Right atrium auricular region (tissue), 2 donors: ENCODE measurements around the gene IFNK. TPM values are rescaled to one million over a fixed set of nuclear protein-coding genes. Genes with fewer than 3 reads are reported as not detected.

Experiments used
- DNase-seq: peaks from one replicate; pipeline ENCODE4 v3.0.0-alpha.2; 2019; ENCODE audit warnings: low spot score
- H3K27ac ChIP-seq, 2 donors: fragments of 200-600 bp; sonication (generic); 1 replicate in 1 of 2; 2 replicates in 1 of 2; pipeline ENCODE4 v1.5.1; 2016 to 2019
- H3K27me3 ChIP-seq, 2 donors: fragments of 200-600 bp; sonication (generic); one replicate each; pipeline versions ENCODE4 v1.5.1 to v1.6.0; 2017 to 2019
- H3K36me3 ChIP-seq: fragments of 200-600 bp; sonication (generic); one replicate; pipeline ENCODE4 v1.5.1; 2016
- H3K4me1 ChIP-seq, 2 donors: fragments of 200-600 bp; sonication (generic); one replicate each; pipeline versions ENCODE4 v1.5.1 to v1.6.0; 2017 to 2019
- H3K4me3 ChIP-seq, 2 donors: fragments of 200-600 bp; sonication (generic); 1 replicate in 1 of 2; 2 replicates in 1 of 2; pipeline ENCODE4 v1.5.1; 2017 to 2019; ENCODE audit warnings: mild to moderate bottlenecking in 1 of 2, moderate library complexity in 1 of 2
- H3K9me3 ChIP-seq, 2 donors: fragments of 200-600 bp; sonication (generic); one replicate each; pipeline ENCODE4 v1.5.1; 2019
- total RNA-seq, 2 donors: library from RNA; depleted of rRNA; stranded (reverse); fragments of >200 nt; gene quantifications; one replicate each; pipeline ENCODE4 v1.1.0, GENCODE V29; 2016
- TF ChIP-seq, protein P1 (sequence below), 2 donors: fragments of 200-600 bp; sonication (generic); IDR thresholded peaks; one replicate each; pipeline ENCODE4 v1.5.1; 2019; ENCODE audit warnings: antibody characterized with exemption in 2 of 2

IFNK gene
- total RNA-seq, 2 donors from 2014 or later, result not detected

DNA sequence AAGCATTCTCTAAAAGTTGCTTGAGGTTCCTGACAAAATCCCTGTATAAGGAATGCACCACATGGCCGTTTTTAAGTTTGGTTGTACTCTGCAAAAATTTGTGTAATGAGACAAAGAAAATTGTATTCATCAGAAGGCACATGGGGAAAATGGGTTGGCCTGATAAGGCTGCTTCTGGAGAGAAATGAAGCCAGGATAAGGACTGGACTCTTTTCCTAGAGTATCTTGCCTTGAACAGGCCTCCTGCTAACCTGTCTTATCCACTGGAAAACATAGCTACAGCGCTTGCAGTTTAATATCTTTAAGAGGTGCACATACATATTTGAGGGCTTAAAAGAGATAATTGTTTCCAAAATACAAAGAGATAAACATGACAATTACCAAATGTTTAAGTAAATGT, 41.4 kb upstream of the IFNK start:
- no peak overlapping the region for H3K27ac ChIP-seq
- no peak for DNase-seq
- H3K9me3 ChIP-seq, result peaks cover 0 to 11% of the 10 kb centered on the region in 2 donors
- H3K4me3 ChIP-seq, result no peak overlapping the region
- H3K4me1 ChIP-seq, result no peaks in the 10 kb centered on the region
- no peaks in the 10 kb centered on the region for H3K27me3 ChIP-seq
- TF ChIP-seq, protein P1, sequence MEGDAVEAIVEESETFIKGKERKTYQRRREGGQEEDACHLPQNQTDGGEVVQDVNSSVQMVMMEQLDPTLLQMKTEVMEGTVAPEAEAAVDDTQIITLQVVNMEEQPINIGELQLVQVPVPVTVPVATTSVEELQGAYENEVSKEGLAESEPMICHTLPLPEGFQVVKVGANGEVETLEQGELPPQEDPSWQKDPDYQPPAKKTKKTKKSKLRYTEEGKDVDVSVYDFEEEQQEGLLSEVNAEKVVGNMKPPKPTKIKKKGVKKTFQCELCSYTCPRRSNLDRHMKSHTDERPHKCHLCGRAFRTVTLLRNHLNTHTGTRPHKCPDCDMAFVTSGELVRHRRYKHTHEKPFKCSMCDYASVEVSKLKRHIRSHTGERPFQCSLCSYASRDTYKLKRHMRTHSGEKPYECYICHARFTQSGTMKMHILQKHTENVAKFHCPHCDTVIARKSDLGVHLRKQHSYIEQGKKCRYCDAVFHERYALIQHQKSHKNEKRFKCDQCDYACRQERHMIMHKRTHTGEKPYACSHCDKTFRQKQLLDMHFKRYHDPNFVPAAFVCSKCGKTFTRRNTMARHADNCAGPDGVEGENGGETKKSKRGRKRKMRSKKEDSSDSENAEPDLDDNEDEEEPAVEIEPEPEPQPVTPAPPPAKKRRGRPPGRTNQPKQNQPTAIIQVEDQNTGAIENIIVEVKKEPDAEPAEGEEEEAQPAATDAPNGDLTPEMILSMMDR (IDR thresholded peaks at IDR 0.05), result no peak
- H3K36me3 ChIP-seq, result no peaks in the 10 kb centered on the region

DNA sequence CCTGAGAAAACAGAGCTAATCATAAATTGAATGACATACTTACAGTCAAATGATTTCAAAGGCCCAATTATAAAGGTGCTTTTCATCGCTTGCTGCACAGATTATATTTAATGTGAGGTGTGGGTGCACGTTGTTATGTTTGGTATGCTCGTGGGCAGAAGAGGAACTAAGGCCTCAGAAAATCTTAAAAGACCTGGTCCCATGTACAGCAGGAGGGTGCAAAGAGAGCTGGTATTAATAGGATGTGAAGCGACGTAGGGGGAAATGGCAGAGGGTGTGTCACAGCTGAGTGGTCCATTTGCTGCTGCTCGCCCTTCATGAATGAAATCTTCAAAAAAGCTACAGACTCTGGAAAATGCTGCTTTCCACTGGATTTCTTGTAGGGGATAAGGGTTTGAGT, 40.5 kb upstream of the IFNK start:
- no peaks in the 10 kb centered on the region for H3K4me1 ChIP-seq
- TF ChIP-seq, protein P1 (IDR thresholded peaks at IDR 0.05), result no peak
- H3K36me3 ChIP-seq, result no peaks in the 10 kb centered on the region
- H3K27me3 ChIP-seq, result no peaks in the 10 kb centered on the region
- peaks cover 0 to 6% of the 10 kb centered on the region in 2 donors for H3K9me3 ChIP-seq
- no peak for DNase-seq
- no peak overlapping the region for H3K4me3 ChIP-seq
- no peak overlapping the region for H3K27ac ChIP-seq

DNA sequence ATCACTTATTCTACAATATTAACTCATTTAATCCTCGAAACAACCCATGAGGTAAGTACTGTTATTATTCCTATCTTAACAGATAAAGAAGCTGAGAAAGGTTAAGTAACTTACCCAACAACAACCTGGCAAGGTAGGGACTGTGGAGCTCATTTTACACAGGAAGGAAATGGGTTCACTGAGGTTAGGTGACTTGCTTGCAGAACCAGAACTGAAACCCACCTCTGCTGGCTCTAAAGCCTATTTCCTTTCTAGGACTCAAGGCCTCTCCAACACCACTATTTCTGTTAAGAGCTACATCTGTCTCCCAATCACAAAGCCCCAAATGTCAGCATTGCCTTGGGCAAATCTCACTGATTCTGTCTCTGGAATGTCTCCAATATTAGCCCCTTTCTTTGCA, 38.9 kb upstream of the IFNK start:
- Histone ChIP-seq H3K9me3 (no peaks in the 10 kb centered on the region), H3K27ac (no peak overlapping the region), H3K4me3 (no peak overlapping the region), H3K4me1 (no peaks in the 10 kb centered on the region), H3K36me3 (no peaks in the 10 kb centered on the region), H3K27me3 (no peaks in the 10 kb centered on the region)
- TF ChIP-seq, protein P1 (IDR thresholded peaks at IDR 0.05), result no peak
- no peak for DNase-seq

DNA sequence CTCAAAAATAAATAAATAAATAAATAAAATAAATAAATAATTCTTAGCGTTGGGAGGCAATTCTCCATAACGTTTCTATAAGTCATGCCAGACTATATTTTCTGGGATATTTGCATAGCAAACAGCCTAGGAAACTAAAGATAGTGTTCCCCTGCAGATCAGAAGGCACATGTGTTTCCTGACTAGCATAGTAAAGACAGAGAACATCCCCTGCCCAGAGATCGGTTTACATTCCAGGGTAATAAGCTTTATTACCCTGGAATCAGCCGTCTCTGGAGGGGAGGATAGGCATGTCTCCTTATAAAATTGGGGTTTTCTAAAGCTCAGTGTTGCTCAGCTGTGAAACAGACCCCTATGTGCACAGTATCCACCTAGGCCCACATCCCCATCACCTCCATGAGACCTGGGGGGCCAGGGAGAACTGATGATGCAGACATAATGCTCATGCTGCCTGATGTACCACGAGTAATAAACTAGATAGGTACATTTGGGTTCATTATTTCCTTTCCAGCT, 36.9 kb upstream of the IFNK start:
- Histone ChIP-seq H3K27ac (no peak overlapping the region), H3K4me1 (no peaks in the 10 kb centered on the region), H3K4me3 (no peak overlapping the region), H3K36me3 (no peaks in the 10 kb centered on the region), H3K27me3 (no peaks in the 10 kb centered on the region), H3K9me3 (no peaks in the 10 kb centered on the region)
- no peak for DNase-seq
- TF ChIP-seq, protein P1 (IDR thresholded peaks at IDR 0.05), result no peak

DNA sequence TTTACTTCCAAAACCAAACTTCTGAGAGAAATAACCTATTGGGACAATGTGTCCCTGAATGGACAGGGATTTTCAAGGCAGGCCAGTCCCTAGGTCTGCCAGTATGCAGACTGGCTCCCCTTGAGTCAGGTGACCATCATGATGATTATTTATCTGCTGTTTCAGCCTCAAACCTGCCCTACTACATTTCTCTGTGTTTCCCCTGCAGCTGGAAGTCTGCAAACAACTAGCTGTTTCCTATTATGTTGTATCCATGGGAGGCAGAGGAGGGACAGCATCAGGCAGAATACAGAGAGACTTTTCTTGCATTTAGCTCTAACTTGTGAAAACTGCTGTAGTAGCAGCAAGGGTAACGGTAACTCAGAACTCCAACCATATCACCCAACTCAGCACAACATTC, 36.2 kb upstream of the IFNK start:
- Histone ChIP-seq H3K4me1 (no peaks in the 10 kb centered on the region), H3K36me3 (no peaks in the 10 kb centered on the region), H3K9me3 (no peaks in the 10 kb centered on the region), H3K27me3 (no peaks in the 10 kb centered on the region), H3K27ac (no peak overlapping the region), H3K4me3 (no peak overlapping the region)
- no peak for DNase-seq
- TF ChIP-seq, protein P1 (IDR thresholded peaks at IDR 0.05), result no peak
